PC-9 (cell line): ENCODE results near the gene PNPLA7.

Experiments
- EZH2 ChIP-seq: fragments of 200-600 bp; sonication (generic); IDR thresholded peaks from 2 replicates; pipeline ENCODE4 v1.8.0; 2017; ENCODE audit warnings: antibody characterized with exemption, low read depth
- TF ChIP-seq, protein P1 (sequence below): fragments of 200-600 bp; sonication (generic); conservative IDR thresholded peaks from 2 replicates; pipeline ENCODE4 v1.6.1; 2017; ENCODE audit warnings: mixed run types, antibody characterized with exemption, mild to moderate bottlenecking, moderate library complexity

DNA sequence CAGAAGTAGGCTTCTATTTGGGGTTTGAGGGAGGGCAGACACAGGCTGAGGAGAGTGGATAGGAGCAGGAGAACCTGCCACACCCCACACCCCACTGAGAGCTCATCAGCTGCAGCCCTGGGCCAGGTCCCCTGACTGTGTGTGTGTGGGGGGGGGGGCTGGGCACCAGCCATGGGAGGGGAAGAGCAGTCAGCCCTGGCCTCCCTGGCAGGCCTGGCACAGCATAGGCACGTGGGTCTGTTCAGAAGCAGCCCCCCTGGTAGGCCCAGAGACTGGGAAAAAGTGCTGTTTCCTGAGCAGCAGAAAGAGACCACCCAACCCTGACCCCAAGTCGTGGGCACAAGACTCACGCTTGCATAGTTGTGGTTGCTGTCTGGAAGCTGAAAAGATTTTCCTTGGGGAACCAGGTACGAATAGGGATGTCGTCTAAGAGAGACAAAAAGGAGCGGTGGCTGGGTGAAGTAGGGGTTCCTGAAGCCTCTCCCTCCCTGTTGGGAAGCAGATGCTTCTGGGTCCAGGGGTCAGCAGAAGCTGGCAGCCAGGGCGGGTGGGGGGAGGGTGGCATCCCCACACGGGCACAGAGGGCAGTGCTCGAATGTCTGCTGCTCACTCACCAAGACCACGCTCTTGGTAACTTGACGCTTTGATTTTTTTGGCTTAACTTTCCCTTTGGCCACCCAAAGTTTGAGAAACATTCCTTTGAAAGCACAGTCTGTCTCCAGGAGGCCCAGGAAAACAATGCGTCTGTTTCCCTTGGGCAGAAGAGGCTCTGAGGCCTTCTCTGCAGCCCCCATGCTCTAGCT, 93.9 kb downstream of the PNPLA7 start:
- TF ChIP-seq, protein P1, sequence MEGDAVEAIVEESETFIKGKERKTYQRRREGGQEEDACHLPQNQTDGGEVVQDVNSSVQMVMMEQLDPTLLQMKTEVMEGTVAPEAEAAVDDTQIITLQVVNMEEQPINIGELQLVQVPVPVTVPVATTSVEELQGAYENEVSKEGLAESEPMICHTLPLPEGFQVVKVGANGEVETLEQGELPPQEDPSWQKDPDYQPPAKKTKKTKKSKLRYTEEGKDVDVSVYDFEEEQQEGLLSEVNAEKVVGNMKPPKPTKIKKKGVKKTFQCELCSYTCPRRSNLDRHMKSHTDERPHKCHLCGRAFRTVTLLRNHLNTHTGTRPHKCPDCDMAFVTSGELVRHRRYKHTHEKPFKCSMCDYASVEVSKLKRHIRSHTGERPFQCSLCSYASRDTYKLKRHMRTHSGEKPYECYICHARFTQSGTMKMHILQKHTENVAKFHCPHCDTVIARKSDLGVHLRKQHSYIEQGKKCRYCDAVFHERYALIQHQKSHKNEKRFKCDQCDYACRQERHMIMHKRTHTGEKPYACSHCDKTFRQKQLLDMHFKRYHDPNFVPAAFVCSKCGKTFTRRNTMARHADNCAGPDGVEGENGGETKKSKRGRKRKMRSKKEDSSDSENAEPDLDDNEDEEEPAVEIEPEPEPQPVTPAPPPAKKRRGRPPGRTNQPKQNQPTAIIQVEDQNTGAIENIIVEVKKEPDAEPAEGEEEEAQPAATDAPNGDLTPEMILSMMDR = no peak
- TF ChIP-seq EZH2 = no peak
